A549 (cell line): Measurements from ENCODE around the gene PADI2.

Source experiments
- CEBPB ChIP-seq, 2 experiments: fragments of >200 bp in 1 of 2; sonication (Bioruptor Twin) in 1 of 2; formaldehyde crosslinking in 1 of 2; IDR thresholded peaks; 2 replicates each; pipeline ENCODE4 v1.6.1; 2012 to 2016
- CHD2 ChIP-seq: fragments of 150-350 bp; IDR thresholded peaks from 2 replicates; pipeline ENCODE4 v1.6.1; 2014; ENCODE audit warnings: low read length; ENCODE audit not compliant: partially characterized antibody
- ELK1 ChIP-seq: fragments of 150-350 bp; IDR thresholded peaks from 2 replicates; pipeline ENCODE4 v1.6.1; 2014; ENCODE audit warnings: low read depth, mild to moderate bottlenecking, low read length
- EP300 ChIP-seq, 2 experiments: fragments of >200 bp; sonication (Bioruptor Twin); formaldehyde crosslinking; IDR thresholded peaks; 2 replicates in 1 of 2; 3 replicates in 1 of 2; pipeline ENCODE4 v1.6.1; 2016 to 2017
- HMGXB4 ChIP-seq: fragments of 250-450 bp; sonication (Bioruptor Pico); IDR thresholded peaks from 2 replicates; pipeline ENCODE4 v1.5.0; 2021; ENCODE audit warnings: mild to moderate bottlenecking, moderate library complexity, borderline replicate concordance
- JUN ChIP-seq, 2 experiments: fragments of >200 bp; sonication (Bioruptor Twin); formaldehyde crosslinking; IDR thresholded peaks; 2 replicates in 1 of 2; 3 replicates in 1 of 2; pipeline ENCODE4 v1.6.1; 2016 to 2017
- MAX ChIP-seq: IDR thresholded peaks from 2 replicates; pipeline ENCODE4 v1.6.1; 2012
- MYC ChIP-seq: IDR thresholded peaks from 2 replicates; pipeline ENCODE4 v1.6.1; 2012; ENCODE audit warnings: mild to moderate bottlenecking, inconsistent platforms, low read length, improper control_type of control experiment, borderline replicate concordance
- NR3C1 ChIP-seq: fragments of >200 bp; sonication (Bioruptor Twin); formaldehyde crosslinking; IDR thresholded peaks from 3 replicates; pipeline ENCODE4 v1.6.1; 2017
- POLR2A ChIP-seq: IDR thresholded peaks from 2 replicates; pipeline ENCODE4 v1.6.1; 2012; ENCODE audit warnings: mild to moderate bottlenecking, low read length
- RAD21 ChIP-seq, 2 experiments: fragments of >200 bp in 1 of 2; sonication (Bioruptor Twin) in 1 of 2; formaldehyde crosslinking in 1 of 2; IDR thresholded peaks in 1 of 2; conservative IDR thresholded peaks in 1 of 2; 2 replicates in 1 of 2; 3 replicates in 1 of 2; pipeline ENCODE4 v1.6.1; 2012 to 2018; ENCODE audit warnings: inconsistent platforms in 1 of 2
- ZFP36 ChIP-seq: fragments of 450-650 bp; IDR thresholded peaks from 2 replicates; pipeline ENCODE4 v1.6.1; 2014; ENCODE audit warnings: borderline replicate concordance; ENCODE audit not compliant: partially characterized antibody
- TF ChIP-seq, protein P1 (sequence below): fragments of >200 bp; sonication (Bioruptor Twin); formaldehyde crosslinking; IDR thresholded peaks from 3 replicates; pipeline ENCODE4 v1.5.1; 2016
- TF ChIP-seq, protein P2 (sequence below): fragments of 200-600 bp; sonication (generic); IDR thresholded peaks from 2 replicates; pipeline ENCODE4 v1.6.1; 2016; ENCODE audit warnings: antibody characterized with exemption, mild to moderate bottlenecking, moderate library complexity

- no peak for TF ChIP-seq ZFP36
- TF ChIP-seq, protein P1, sequence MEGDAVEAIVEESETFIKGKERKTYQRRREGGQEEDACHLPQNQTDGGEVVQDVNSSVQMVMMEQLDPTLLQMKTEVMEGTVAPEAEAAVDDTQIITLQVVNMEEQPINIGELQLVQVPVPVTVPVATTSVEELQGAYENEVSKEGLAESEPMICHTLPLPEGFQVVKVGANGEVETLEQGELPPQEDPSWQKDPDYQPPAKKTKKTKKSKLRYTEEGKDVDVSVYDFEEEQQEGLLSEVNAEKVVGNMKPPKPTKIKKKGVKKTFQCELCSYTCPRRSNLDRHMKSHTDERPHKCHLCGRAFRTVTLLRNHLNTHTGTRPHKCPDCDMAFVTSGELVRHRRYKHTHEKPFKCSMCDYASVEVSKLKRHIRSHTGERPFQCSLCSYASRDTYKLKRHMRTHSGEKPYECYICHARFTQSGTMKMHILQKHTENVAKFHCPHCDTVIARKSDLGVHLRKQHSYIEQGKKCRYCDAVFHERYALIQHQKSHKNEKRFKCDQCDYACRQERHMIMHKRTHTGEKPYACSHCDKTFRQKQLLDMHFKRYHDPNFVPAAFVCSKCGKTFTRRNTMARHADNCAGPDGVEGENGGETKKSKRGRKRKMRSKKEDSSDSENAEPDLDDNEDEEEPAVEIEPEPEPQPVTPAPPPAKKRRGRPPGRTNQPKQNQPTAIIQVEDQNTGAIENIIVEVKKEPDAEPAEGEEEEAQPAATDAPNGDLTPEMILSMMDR, result no peak
- TF ChIP-seq HMGXB4, result no peak
- no peak for TF ChIP-seq MYC
- no peak for TF ChIP-seq JUN (IDR thresholded peaks at IDR 0.05)
- TF ChIP-seq CEBPB (IDR thresholded peaks at IDR 0.05), result no peak
- TF ChIP-seq EP300 (IDR thresholded peaks at IDR 0.05), result no peak
- no peak for TF ChIP-seq RAD21 (conservative IDR thresholded peaks at IDR 0.05 in 1 of 2, IDR thresholded peaks at IDR 0.05 in 1 of 2)
- no peak for TF ChIP-seq NR3C1
- TF ChIP-seq POLR2A, result no peak
- no peak for TF ChIP-seq CHD2
- TF ChIP-seq, protein P2, sequence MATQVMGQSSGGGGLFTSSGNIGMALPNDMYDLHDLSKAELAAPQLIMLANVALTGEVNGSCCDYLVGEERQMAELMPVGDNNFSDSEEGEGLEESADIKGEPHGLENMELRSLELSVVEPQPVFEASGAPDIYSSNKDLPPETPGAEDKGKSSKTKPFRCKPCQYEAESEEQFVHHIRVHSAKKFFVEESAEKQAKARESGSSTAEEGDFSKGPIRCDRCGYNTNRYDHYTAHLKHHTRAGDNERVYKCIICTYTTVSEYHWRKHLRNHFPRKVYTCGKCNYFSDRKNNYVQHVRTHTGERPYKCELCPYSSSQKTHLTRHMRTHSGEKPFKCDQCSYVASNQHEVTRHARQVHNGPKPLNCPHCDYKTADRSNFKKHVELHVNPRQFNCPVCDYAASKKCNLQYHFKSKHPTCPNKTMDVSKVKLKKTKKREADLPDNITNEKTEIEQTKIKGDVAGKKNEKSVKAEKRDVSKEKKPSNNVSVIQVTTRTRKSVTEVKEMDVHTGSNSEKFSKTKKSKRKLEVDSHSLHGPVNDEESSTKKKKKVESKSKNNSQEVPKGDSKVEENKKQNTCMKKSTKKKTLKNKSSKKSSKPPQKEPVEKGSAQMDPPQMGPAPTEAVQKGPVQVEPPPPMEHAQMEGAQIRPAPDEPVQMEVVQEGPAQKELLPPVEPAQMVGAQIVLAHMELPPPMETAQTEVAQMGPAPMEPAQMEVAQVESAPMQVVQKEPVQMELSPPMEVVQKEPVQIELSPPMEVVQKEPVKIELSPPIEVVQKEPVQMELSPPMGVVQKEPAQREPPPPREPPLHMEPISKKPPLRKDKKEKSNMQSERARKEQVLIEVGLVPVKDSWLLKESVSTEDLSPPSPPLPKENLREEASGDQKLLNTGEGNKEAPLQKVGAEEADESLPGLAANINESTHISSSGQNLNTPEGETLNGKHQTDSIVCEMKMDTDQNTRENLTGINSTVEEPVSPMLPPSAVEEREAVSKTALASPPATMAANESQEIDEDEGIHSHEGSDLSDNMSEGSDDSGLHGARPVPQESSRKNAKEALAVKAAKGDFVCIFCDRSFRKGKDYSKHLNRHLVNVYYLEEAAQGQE, result no peak
- TF ChIP-seq MAX, result no peak
- no peak for TF ChIP-seq ELK1
Measured at GRCh38 chr1:17031436-17031835, 87.8 kb downstream of the PADI2 start.
